NCI-H2196 treated with DMSO at 0.1 percent for 48 hours (cell line): ENCODE data around the gene TP53.
A peak's percentile ranks its signal among the peaks of the same experiment; 100 is the strongest.

Experiments used
- DNase-seq: peaks from one replicate; lab custom pipeline; 2025; ENCODE audit not compliant: unreplicated experiment; lab: John Stamatoyannopoulos, UW

Gene TP53

DNA sequence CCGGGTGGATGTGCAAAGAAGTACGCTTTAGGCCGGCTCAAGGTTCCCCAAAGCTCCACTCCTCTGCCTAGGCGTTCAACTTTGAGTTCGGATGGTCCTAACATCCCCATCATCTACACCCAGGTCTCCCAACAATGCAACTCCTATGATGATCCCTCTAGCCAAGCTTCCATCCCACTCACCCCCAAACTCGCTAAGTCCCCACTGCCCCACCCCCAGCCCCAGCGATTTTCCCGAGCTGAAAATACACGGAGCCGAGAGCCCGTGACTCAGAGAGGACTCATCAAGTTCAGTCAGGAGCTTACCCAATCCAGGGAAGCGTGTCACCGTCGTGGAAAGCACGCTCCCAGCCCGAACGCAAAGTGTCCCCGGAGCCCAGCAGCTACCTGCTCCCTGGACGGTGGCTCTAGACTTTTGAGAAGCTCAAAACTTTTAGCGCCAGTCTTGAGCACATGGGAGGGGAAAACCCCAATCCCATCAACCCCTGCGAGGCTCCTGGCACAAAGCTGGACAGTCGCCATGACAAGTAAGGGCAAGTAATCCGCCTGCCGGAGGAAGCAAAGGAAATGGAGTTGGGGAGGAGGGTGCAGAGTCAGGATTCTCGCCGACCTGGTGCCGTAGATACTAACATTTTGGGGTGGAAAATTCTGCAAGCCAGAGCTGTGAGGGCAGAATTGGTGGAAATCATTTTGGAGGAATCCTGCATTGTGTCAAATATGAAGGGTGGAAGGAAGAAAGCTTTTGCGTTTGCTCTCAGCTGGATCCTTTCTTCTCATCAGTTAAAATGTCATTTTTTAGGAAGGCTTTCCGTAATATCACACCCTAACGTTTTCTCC lies at the start of gene TP53:
Gene TP53, minus strand, starts transcription at position 419 of the 836 bp plus-strand sequence. CDS start 10,896 bp downstream, outside the sequence.
- peak; percentile 66 for DNase-seq

DNA sequence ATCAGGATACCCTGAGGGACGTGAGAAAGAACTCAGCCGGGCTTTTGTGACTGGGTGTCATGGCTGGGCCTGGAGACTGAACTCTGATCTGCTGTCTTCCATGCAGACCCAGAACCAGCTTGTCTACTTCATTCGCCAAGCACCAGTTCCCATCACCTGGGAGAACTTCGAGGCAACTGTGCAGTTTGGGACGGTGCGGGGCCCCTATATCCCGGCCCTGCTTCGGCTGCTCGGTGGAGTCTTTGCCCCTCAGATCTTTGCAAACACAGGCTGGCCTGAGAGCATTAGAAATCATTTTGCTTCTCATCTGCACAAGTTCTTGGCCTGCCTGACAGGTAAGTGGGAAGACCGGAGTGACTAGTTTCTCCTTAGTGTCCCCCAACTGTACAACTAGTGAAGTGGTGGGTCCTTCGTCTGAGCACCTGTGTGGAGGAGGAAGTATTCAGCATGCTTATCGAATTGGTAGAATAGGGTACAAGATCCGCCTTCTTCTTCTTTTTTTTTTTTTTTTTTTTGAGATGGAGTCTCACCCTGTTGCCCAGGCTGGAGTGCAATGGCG lies 45.8 kb upstream of the TP53 start:
- no peak for DNase-seq

DNA sequence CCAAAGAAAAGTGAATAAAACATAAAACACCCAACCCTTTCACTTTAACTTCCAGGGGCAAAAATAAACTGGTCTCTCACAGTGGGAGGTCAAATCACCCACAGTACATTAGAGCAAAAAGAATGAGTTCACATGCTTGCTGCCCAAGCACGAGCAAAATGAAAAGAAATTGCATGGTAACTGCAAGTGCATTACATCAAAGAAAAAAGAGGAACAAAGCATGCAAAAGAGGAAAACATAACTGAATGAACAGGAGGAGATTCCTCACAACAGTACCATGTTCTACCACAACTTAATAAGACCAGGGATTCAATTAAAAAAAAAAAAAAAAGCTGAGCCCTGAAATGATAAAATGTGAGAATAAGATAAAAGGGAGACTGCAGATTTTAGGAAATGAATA lies 42.5 kb upstream of the TP53 start:
- DNase-seq: no peak

DNA sequence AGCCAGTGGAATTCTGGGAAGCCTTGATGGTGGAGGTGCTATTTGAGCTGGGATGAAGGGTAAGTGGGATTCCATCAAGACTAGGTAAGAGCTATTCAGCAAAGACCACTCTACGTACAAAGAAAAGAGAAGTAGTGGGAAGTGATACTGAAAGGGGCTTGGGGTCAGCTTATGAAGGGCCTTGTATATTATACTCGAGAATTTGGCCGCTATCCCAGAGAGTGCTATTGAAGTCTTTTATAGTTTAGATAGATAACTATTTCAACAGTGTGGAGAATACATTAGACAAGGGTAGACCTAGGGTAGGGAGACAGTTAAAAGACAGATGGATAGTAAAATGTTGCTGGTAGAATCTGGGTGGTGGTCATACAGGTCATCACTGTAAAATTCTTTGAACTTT lies 40.6 kb upstream of the TP53 start:
- DNase-seq: no peak

DNA sequence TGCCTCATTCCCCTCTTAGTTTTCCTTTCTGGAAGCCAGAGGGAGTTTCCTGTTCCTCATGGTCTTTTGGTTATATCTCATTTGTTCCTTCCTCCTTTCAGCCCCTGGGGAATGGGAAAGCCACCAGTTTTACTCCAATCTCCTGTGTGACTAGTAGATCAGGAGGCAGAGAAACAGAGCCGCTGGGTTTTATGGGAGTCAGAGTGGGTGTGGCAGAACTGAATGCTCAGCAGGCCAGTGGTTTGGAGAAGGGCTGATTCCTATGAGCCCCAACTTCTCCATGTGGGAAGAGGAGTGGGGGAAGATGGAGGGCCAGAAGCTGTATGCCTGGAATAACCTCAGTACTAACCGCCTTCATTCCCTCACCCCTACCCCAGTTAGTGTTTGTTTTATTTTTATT lies 34.3 kb upstream of the TP53 start:
- DNase-seq: no peak

DNA sequence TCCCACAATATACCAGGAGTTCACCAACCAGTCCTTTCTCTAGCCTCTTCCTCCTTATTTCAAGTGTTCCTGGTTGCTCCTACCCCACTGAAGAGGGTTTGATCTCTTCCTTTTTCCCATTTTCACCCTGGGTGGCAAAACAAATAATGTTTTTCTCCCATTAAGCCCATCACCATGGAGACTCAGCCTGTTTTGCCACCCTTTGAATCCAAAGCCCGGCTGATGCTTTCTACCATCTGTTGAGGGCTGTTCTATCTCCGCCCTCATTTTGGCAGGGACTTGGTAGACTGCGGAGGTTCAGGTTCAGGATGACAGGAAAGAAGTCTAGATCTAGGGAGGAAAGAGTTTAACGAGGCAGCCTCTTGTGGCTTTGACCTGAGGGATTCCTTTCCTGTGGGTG lies 32.8 kb upstream of the TP53 start:
- no peak for DNase-seq

DNA sequence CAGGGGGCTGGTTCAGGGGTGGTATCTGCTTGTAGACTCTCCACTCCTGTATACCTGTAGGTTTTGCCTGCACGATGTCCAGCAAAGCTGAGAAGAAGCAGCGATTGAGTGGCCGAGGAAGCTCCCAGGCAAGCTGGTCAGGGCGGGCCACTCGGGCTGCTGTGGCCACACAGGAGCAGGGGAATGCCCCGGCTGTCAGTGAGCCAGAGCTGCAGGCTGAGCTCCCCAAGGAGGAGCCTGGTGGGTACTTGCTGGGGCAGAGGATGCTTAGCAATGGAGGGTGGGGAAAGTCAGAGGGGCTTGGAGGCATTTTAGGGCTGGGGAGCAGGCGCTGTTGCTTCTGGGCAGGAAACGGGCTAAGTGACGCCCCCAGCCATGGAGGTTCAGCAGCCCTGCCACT lies 32.4 kb upstream of the TP53 start:
- DNase-seq: no peak

DNA sequence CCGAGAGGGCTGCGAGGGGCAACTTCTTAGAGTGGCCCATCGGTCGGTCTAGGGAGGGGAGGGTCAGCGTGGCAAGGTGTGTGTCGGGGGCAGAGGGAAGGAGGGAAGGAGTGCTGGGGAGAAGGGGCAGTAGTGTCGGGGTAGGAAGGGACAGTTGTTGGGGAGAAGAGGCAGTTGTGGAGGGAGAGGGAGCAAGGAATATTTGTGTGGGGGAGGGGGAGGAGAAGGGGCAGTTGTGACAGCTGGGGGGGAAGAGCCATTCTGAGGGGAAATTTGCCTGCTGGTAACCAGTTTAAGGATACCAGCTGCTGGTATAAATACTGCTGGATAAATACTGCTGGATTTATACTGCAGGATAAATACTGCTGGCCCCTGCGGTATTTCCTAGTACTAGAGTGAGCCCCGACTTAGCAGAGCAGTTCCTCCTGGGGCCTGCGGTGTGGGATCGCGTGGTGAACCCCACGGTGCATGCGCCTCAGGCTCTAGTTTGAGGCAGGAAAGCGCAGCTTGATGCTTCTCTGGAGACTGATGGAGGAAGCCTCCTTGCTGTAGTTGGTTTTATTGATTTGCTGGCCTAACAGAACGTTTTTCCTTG lies 30.6 kb upstream of the TP53 start:
- no peak for DNase-seq

DNA sequence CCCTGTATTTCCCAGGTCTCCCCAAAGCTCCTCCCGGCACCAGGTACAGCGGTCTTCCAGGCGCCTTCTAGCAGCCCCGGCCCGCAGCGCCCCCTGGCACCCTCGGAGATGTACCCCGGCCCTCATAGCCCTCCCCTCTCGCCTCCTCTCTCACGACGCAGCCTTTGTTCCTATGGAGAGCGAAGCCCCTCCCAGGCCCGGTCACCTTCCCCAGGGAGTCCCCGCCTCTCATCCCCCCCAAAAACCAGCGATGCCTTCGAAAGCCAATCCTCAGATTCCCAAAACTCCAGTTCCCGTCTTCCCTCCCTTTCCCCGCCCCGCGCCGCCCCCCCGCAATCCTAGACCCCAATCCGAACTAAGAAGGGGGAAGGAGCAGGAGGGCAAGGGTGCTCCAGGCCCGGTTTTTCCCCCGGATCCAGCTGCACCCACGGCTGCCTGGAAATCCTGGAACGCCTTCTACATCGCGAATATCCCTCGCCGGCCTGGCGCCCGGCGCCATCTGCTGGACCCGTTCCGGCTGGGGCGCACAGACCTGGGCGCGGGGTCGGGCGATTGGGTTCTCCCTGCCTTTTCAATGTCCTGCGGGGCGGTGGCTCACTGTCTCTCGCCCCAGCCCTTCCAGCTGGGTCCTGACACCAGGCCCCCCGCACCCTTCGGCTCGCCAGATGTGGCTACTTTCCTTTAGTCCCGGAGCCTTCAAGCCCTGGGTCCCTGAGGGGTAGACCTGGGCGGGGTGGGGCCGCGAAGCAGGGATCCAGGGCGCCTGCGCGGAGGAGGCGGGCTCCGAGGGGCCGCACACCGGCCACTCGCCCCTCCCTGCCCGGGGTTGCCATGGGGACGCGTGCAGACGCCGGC lies 29.8 kb upstream of the TP53 start, which contains the start of gene DNAH2:
Gene DNAH2, plus strand, starts transcription at position 844 of the 855 bp plus-strand sequence. CDS start 1,991 bp downstream, outside the sequence.
- peak; percentile 70 for DNase-seq

DNA sequence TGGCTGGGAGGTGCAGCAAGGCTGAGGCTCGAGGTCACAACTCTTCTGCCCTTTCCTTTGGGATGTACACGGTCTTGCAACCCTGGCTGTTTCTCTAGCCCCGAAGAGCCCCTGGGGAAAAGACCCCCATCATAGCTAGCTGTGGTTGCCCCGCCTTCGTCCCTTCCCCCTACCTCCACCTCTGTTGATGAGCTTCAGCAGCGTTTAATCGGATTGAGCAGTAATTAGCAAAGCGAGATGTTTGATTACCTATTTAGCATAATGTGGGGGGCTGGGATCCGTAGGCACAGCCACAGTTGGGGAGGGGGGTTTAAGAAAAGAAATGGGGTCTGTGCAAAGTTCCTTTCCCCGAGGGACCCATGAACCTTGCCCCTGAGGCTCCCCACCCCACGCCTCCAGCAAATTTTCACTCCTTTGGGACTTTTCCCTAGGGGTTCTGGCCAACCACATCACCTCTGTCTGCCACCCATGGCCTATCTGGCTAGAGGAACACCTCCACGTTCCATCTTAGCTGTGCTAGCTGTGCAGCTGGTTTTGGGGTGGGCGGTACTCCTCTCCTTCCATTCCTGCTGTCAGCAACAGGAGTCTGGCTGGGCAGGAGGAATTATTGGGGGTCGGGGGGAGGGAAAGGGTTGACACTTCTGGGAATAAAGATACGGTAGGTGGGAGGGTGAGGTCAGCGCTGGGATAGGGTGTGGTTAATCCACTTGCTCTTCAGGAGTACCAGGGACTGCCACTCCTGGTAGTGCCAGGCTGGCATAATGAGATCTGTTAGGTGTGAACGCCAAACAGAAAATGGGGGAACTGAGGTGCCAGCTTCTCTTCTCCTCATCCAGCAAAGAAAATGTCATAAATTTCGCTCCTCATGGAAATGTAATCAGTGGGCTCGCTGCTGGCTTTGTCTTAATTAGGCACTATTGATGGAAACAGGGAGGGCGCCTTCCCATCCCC lies 28.9 kb upstream of the TP53 start:
- DNase-seq: no peak

DNA sequence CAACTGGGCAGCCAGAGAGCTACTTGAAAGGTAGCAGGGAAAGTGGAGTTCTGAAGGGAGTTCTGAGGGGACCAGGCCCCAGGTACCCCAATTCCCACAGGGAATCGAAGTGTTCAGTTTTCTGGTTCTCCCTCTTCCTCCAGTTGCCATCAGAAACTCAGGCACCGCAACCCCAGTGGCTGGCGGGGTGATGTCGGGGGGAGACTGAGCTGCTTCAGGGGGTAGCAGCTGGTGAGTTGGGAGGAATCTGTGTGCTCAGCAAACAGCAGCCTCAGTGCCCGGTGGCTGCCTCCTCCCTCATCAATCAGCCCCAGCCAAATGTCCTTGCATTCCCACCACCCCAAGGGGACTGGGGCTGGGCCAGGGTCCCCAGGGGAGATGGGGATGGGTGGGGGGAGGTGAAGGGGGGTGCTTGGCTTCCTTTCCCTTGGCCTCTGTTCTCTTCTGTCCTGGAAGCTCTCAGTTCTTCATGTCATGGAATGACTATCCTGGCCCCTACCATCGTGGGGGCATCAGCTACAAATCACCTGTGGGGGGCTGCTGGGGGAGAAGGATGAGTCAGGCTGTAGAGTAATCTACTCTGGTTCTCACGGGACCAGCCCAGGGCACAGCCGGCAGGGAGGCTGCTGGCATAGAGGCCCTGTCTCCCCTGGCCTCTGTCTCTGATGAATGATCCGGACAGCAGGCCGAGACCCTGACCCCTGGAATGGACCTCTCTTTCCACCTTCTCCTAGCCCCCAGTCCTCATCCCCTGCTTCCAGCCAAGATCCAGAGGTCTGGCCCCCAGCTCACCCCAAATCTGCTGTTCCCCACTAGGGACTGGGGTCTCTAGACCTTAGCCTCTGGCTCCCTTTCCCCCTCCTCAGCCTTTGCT lies 27.7 kb upstream of the TP53 start:
- DNase-seq: no peak

DNA sequence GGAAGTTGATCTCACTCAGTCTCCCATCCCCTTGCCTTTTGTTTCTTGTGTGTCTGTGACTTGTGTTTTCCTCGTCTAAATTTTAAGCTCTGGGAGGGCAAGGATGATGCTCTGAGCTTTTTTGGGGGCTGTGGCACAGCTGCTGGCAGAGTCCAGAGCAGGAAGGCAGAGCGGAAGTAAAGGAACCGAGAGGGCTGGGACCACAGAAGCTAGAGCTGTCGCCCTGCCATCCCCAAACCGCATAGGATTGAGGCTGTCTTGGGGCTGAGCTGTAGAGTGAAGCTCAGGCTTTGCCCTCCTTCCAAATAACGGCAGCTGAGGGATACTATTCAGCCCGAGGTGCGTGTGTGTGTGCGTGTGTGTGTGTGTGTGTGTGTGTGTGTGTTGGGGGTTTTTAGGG lies 26.5 kb upstream of the TP53 start:
- DNase-seq: no peak

DNA sequence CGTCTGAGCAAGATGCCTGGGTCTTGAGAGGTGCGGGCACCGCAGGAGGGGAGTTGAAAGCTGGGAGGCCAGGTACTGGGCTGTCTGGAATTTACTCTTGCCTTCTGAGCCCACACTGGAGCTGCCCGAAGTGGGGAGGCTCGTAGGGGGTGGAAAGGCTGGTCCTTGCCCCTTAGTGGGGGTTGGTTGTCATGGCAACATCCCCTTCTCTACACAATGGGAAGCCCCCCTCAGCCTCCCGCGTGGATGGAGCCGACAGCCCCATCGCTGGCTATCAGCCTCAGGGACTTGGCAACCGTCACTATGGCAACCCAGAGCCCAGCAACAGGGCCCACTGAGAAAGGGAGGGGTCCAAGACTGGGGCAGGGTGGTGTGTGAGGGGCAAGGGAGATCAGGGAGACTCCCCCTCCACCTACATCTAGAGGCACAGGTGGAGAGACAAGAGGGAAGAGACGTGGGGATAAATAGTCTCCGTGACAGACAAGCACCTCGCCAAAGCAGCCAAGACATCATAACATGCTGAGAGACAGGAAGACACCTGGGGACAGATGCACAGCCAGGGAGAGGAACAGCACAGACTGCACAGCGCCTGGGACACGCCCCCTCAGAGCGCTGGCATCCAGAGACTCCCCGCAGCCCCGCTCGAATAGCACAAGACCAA lies 25.0 kb upstream of the TP53 start:
- no peak for DNase-seq

DNA sequence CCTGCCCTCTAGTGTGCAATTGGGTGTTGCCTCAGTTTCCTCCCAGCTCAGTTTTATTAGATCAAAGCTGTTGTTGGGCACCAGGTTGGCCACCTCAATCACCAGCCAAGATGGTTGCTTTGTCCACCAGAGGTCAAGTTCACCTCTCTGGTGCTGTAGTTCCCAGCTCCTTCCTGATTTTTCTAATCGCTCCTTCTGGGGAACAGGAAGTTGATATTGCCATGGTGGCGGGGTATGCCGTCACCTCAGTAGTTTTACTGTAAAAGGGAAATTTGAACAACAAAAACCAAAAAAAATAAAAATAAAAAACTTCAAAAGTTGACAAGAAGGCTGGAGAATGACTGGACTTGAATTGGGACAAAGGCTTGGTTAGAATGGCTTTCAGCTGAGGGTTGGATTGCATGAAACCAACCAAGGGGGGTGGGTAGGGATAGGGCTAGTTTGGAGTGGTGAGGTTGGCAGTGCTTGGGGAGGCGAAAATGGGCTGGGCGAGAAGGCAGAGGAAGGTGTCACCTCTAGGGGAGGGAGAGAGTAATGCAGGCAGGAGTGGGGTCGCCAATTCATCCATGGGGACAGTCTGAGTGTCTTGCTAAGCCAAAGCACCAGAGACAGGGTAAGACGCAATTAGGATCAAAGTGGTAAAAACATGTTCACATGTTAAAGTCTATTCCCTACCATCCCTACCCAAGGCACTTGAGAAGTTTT lies 23.9 kb upstream of the TP53 start:
- DNase-seq: no peak

DNA sequence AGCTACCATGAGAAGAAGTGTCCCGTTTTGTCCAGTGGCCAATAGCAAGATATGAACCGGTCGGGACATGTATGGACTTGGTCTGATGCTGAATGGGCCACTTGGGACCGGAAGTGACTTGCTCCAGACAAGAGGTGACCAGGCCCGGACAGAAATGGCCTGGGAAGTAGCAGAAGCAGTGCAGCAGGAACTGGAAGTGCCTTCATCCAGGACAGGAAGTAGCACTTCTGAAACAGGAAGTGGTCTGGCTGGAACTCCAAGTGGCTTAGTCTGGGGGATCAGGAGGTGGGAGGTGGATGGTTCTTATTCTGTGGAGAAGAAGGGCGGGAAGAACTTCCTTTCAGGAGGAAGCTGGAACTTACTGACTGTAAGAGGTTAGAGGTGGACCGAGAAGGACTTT lies 23.0 kb upstream of the TP53 start:
- DNase-seq: no peak

DNA sequence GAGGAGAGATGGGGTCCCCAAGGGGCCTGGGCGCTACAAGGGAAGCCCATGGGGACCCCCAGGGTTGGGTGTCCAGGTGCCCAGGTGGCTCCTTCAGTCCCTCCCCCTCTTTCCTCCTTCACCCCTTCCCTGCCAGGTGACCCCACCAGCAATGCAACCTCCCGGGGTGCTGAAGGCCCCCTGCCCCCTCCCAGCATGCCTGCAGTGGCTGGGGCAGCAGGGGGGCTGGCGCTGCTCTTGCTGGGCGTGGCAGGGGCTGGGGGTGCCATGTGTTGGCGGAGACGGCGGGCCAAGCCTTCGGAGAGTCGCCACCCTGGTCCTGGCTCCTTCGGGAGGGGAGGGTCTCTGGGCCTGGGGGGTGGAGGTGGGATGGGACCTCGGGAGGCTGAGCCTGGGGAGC lies 21.7 kb upstream of the TP53 start:
- DNase-seq: no peak

DNA sequence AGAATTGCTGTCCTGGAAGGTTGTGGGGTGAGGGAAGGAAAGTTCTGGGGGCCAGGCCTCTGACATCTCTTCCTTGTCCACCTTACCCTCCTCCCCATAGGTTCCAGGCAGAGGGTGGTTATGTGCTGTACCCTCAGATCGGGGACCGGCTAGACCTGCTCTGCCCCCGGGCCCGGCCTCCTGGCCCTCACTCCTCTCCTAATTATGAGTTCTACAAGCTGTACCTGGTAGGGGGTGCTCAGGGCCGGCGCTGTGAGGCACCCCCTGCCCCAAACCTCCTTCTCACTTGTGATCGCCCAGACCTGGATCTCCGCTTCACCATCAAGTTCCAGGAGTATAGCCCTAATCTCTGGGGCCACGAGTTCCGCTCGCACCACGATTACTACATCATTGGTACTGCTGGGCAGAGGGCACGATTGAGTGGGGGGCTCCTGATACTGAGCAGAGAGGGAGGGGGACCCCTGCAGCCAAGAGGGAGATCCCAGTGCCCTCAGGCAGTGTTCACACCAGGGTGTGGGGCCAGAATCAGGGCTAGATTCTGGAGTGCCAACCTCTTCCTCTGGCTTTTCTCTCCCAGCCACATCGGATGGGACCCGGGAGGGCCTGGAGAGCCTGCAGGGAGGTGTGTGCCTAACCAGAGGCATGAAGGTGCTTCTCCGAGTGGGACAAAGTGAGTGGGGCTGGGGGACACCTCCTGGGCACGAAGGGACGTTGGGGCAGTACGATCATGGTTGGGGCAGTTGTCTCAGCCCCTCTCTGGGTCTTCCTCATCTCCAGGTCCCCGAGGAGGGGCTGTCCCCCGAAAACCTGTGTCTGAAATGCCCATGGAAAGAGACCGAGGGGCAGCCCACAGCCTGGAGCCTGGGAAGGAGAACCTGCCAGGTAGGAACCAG lies 20.8 kb upstream of the TP53 start:
- DNase-seq: no peak
